ENCODE data around the gene BABAM2.

The BABAM2 gene

DNA sequence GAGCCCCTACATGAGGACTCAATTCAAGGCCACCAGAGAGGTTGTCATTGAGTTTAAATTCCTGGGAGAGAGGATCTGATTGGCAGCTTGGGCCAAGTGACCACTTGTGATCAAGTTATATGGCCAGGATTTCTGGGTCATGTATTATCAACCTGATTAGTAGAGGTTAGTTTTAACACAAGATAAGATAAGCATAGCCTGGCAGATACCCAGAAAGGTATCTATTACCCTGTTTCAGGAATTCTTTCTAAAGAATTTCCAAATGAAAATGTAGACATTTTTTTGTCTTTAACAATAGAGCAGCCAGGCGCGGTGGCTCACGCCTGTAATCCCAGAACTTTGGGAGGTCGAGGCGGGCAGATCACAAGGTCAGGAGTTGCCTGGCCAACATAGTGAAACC lies 50.5 kb downstream of the BABAM2 start:
- no peak overlapping the region for H2AFZ ChIP-seq (ENCODE audit: low read depth, low read length, severe bottlenecking)
- no peaks in the 10 kb centered on the region for H3K9me2 ChIP-seq (replicated peaks; ENCODE audit: insufficient read depth, low read length)
- TF ChIP-seq, protein P1, sequence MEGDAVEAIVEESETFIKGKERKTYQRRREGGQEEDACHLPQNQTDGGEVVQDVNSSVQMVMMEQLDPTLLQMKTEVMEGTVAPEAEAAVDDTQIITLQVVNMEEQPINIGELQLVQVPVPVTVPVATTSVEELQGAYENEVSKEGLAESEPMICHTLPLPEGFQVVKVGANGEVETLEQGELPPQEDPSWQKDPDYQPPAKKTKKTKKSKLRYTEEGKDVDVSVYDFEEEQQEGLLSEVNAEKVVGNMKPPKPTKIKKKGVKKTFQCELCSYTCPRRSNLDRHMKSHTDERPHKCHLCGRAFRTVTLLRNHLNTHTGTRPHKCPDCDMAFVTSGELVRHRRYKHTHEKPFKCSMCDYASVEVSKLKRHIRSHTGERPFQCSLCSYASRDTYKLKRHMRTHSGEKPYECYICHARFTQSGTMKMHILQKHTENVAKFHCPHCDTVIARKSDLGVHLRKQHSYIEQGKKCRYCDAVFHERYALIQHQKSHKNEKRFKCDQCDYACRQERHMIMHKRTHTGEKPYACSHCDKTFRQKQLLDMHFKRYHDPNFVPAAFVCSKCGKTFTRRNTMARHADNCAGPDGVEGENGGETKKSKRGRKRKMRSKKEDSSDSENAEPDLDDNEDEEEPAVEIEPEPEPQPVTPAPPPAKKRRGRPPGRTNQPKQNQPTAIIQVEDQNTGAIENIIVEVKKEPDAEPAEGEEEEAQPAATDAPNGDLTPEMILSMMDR (IDR thresholded peaks at IDR 0.05; ENCODE audit: insufficient read depth, low read length, poor library complexity, severe bottlenecking): no peak
- no peak for TF ChIP-seq EZH2phosphoT487 (conservative IDR thresholded peaks at IDR 0.05; ENCODE audit: low read length)
- no peaks in the 10 kb centered on the region for H3K79me2 ChIP-seq (ENCODE audit: insufficient read depth, low read length)
- 0 out of 2 replicates have a peak, but pooled peaks cover 4% of the 10 kb centered on the region for H3K36me3 ChIP-seq (ENCODE audit: low read length)
- H3K4me3 ChIP-seq (ENCODE audit: insufficient read depth, low read length, poor library complexity, severe bottlenecking): no peak overlapping the region
- no peak overlapping the region for H3K4me2 ChIP-seq (ENCODE audit: low read depth, low read length, poor library complexity, severe bottlenecking)
- H3K27me3 ChIP-seq (ENCODE audit: low read length): no peaks in the 10 kb centered on the region
- no peaks in the 10 kb centered on the region for H4K20me1 ChIP-seq (ENCODE audit: low read depth, low read length)
- no peaks in the 10 kb centered on the region for H3F3A ChIP-seq (ENCODE audit: insufficient read depth)
- no peak overlapping the region for H3K27ac ChIP-seq (ENCODE audit: low read depth, low read length)
- no peak overlapping the region for H3K9ac ChIP-seq (ENCODE audit: low read length)
- H3K9me3 ChIP-seq (ENCODE audit: insufficient read depth, low read length): no peaks in the 10 kb centered on the region

DNA sequence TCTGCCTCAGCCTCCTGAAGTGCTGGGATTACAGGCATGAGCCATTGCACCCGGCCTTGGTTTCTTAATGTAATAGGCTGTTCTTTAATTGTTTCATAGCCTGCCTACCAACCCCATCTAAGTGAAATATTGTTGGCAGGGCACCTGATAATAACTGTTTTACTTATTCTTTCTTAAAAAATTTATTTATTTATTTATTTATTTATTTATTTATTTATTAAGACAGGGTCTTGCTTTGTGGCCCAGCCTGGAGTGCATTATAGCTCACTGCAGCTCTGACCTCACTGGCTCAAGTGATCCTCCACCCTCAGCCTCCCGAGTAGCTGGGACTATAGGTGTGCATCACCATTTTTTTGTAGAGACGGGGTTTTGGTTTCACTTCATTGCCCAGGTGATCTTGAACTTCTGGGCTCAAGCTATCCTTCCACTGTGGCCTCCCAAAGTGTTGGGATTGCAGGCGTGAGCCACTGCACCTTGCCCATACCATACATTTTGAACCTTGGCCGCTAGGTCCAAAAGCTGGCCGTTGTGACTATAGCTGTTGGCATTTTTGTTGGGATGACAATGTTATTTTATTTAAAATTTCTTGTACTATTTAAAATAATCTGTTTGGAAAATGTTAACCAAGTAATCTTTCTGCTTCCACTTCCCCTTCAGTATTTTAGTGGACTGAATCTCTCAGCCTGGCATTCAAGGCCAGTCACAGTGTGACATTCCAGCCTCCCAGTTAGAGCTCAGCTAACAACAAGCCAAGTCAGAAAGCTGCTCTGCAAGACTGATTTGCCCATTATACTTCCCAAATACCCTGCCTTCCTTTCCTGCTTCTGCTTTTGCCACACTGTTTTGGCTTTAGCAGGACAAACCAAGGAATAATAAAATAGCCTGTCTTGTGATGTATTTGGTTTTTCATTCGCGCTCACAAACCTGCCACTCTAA lies 52.4 kb downstream of the BABAM2 start:
- no peak overlapping the region for H3K4me2 ChIP-seq (ENCODE audit: low read depth, low read length, poor library complexity, severe bottlenecking)
- no peaks in the 10 kb centered on the region for H3F3A ChIP-seq (ENCODE audit: insufficient read depth)
- no peaks in the 10 kb centered on the region for H3K9me2 ChIP-seq (replicated peaks; ENCODE audit: insufficient read depth, low read length)
- H3K27me3 ChIP-seq (ENCODE audit: low read length): no peaks in the 10 kb centered on the region
- no peak overlapping the region for H2AFZ ChIP-seq (ENCODE audit: low read depth, low read length, severe bottlenecking)
- peaks cover 7% of the 10 kb centered on the region; the same call in 1 of the 2 replicates for H3K36me3 ChIP-seq (ENCODE audit: low read length)
- no peaks in the 10 kb centered on the region for H4K20me1 ChIP-seq (ENCODE audit: low read depth, low read length)
- H3K9ac ChIP-seq (ENCODE audit: low read length): no peak overlapping the region
- no peak overlapping the region for H3K27ac ChIP-seq (ENCODE audit: low read depth, low read length)
- H3K4me3 ChIP-seq (ENCODE audit: insufficient read depth, low read length, poor library complexity, severe bottlenecking): no peak overlapping the region
- 0 out of 2 replicates have a peak, but pooled peaks cover 8% of the 10 kb centered on the region for H3K79me2 ChIP-seq (ENCODE audit: insufficient read depth, low read length)
- TF ChIP-seq EZH2phosphoT487 (conservative IDR thresholded peaks at IDR 0.05; ENCODE audit: low read length): no peak
- TF ChIP-seq, protein P1 (IDR thresholded peaks at IDR 0.05; ENCODE audit: insufficient read depth, low read length, poor library complexity, severe bottlenecking): no peak
- no peaks in the 10 kb centered on the region for H3K9me3 ChIP-seq (ENCODE audit: insufficient read depth, low read length)

DNA sequence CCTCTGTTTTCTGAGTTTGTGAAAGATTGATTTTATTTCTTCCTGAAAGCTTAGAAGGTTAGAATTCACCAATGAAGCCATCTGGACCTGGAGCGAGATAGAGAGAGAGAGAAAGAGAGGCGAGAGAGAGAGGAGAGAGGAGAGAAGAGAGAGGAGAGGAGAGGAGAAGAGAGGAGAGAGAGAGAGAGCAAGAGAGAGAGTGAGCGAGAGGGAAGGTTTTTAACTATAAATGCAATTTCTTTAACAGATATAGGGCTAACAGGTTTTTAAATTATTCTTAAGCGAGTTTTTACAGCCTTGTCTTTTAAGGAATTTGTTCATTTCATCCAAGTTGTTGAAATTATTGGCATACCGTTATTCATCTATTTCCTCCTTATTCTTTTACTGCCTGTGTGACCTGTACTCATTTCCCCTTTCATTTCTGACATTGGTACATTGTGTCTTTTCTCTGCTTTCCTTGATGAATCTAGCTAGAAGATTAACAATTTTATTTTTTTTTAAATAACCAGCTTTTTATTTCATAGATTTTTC lies 56.1 kb downstream of the BABAM2 start:
- Histone ChIP-seq H3K9ac (ENCODE audit: low read length) (no peak overlapping the region), H3K4me3 (ENCODE audit: insufficient read depth, low read length, poor library complexity, severe bottlenecking) (no peak overlapping the region), H3K9me2 (replicated peaks; ENCODE audit: insufficient read depth, low read length) (no peaks in the 10 kb centered on the region), H3K79me2 (ENCODE audit: insufficient read depth, low read length) (0 out of 2 replicates have a peak, but pooled peaks cover 8% of the 10 kb centered on the region), H3K9me3 (ENCODE audit: insufficient read depth, low read length) (no peaks in the 10 kb centered on the region), H4K20me1 (ENCODE audit: low read depth, low read length) (no peaks in the 10 kb centered on the region), H3F3A (ENCODE audit: insufficient read depth) (no peaks in the 10 kb centered on the region), H3K27me3 (ENCODE audit: low read length) (no peaks in the 10 kb centered on the region), H3K36me3 (ENCODE audit: low read length) (peaks cover 7% of the 10 kb centered on the region; the same call in 1 of the 2 replicates), H3K4me2 (ENCODE audit: low read depth, low read length, poor library complexity, severe bottlenecking) (no peak overlapping the region), H3K27ac (ENCODE audit: low read depth, low read length) (no peak overlapping the region), H2AFZ (ENCODE audit: low read depth, low read length, severe bottlenecking) (no peak overlapping the region)
- TF ChIP-seq, protein P1 (IDR thresholded peaks at IDR 0.05; ENCODE audit: insufficient read depth, low read length, poor library complexity, severe bottlenecking): no peak
- no peak for TF ChIP-seq EZH2phosphoT487 (conservative IDR thresholded peaks at IDR 0.05; ENCODE audit: low read length)

Measured in SU-DHL-6 (cell line).